Measurements from ENCODE around the gene ACCS. TPM values are rescaled to one million over a fixed set of nuclear protein-coding genes. Genes with fewer than 3 reads are reported as not detected.

ACCS gene
- total RNA-seq, 1 donor from 2014 or later, result 20.9 TPM

DNA sequence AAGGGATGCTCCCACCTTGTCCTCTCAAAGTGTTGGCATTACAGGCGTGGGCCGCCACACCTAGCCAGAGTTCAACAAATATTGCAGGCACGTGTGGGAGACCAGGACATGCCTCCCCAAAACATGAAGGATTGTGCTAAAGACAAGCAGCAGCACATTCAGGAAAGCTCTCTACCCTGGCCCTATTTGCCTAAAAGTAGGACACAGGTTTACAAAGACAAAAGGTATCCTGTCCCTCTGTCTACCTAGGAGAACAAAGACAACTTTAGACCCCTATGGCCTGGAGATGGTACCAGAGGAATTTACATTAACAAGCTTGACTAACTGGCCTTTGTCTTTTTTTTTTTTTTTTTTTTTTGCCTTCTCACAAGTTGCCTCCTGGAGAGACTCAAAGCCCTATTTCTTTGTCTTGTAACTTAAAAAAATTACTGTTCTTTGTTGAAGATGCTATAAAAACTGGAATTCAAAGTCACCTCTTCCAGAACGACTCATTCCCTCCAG lies 859 bp upstream of the ACCS start:
- Histone ChIP-seq H3K4me3 (ENCODE audit: low read length in 3 of 3) (no peak overlapping the region), H3K27ac (ENCODE audit: low read depth, low read length) (peak overlapping the region; percentile 86), H3K9ac (ENCODE audit: low read depth in 1 of 3, low read length in 3 of 3) (peak overlapping the region in 2 of 3 donors; percentile 82 to 91), H3K36me3 (ENCODE audit: control insufficient read depth in 3 of 3, insufficient read depth in 3 of 3, low read length in 3 of 3) (peaks cover 0 to 7% (median 1%) of the 10 kb centered on the region in 3 donors), H3K4me1 (ENCODE audit: control insufficient read depth in 3 of 3, insufficient read depth in 3 of 3, low read length in 3 of 3) (peaks cover 4 to 10% (median 6%) of the 10 kb centered on the region in 3 donors), H3K9me3 (ENCODE audit: control insufficient read depth in 3 of 3, low read length in 3 of 3) (no peaks in the 10 kb centered on the region), H3K27me3 (ENCODE audit: control insufficient read depth in 3 of 3, insufficient read depth in 3 of 3, low read length in 3 of 3) (no peaks in the 10 kb centered on the region)

DNA sequence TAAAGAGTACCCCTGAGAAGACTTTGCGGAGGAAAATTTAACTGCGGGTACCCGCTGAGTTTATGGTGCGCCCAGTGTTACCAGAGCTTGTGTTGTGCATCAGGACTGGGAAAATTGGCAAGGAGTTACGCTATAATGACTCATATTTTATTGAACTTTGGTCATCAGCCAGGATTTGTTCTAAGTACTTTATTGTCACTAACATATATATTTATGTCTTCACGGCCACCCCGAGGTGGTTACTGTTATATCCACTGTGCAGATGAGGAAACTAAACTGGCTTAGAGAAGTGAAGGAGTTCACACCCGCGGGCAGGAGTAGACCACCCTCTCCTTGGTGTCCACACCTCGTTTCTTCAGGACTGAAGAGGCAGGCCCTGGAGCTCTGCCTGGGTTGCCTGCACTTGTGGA lies 667 bp downstream of the ACCS start:
- Histone ChIP-seq H3K4me3 (ENCODE audit: low read length in 3 of 3) (peak overlapping the region; percentile 76 to 97 (median 95)), H3K9me3 (ENCODE audit: control insufficient read depth in 3 of 3, low read length in 3 of 3) (no peaks in the 10 kb centered on the region), H3K36me3 (ENCODE audit: control insufficient read depth in 3 of 3, insufficient read depth in 3 of 3, low read length in 3 of 3) (peaks cover 6 to 12% (median 6%) of the 10 kb centered on the region in 3 donors), H3K4me1 (ENCODE audit: control insufficient read depth in 3 of 3, insufficient read depth in 3 of 3, low read length in 3 of 3) (peaks cover 4 to 10% (median 6%) of the 10 kb centered on the region in 3 donors), H3K9ac (ENCODE audit: low read depth in 1 of 3, low read length in 3 of 3) (peak overlapping the region; percentile 82 to 91 (median 84)), H3K27me3 (ENCODE audit: control insufficient read depth in 3 of 3, insufficient read depth in 3 of 3, low read length in 3 of 3) (no peaks in the 10 kb centered on the region), H3K27ac (ENCODE audit: low read depth, low read length) (peak overlapping the region; percentile 86)

DNA sequence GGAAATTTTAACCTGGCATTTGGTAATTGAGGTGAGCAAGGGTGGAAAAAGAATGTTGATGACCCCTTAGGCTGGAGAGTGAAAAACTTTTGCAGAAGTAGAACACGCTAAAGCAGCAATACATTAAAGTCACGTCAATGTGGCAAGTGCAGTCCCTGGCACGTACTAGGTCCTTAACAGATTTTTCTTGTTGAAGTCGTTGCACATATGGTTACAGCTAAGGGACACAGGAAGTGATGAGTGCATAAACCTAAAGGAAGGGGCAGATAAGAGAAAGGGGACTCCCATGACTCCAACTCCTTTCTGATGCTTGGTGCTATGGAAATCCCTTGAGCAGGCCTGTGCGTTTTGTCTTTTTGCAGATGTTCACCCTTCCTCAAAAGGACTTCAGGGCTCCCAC lies 1.2 kb downstream of the ACCS start:
- Histone ChIP-seq H3K9ac (ENCODE audit: low read depth in 1 of 3, low read length in 3 of 3) (peak overlapping the region in 1 of 3 donors; percentile 28), H3K4me1 (ENCODE audit: control insufficient read depth in 3 of 3, insufficient read depth in 3 of 3, low read length in 3 of 3) (peaks cover 4 to 10% (median 6%) of the 10 kb centered on the region in 3 donors), H3K27me3 (ENCODE audit: control insufficient read depth in 3 of 3, insufficient read depth in 3 of 3, low read length in 3 of 3) (no peaks in the 10 kb centered on the region), H3K36me3 (ENCODE audit: control insufficient read depth in 3 of 3, insufficient read depth in 3 of 3, low read length in 3 of 3) (peaks cover 6 to 12% (median 6%) of the 10 kb centered on the region in 3 donors), H3K9me3 (ENCODE audit: control insufficient read depth in 3 of 3, low read length in 3 of 3) (no peaks in the 10 kb centered on the region), H3K27ac (ENCODE audit: low read depth, low read length) (no peak overlapping the region), H3K4me3 (ENCODE audit: low read length in 3 of 3) (peak overlapping the region; percentile 76 to 97 (median 95))

DNA sequence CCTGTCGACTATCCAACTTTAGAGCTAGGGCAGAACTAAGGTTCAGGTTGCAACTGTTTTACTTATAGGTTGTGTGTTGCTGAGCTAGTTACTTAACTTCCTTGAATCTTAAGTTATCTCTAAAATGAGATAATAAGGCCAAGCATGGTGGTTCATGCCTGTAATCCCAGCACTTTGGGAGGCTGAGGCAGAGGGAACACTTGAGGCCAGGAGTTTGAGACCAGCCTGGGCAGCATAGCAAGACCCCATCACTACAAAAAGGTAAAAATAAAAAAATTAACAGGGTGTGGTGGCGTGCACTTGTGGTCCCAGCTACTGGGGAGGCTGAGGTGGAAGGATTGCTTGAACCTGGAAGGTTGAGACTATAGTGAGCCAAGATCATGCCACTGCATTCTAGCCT lies 2.1 kb downstream of the ACCS start:
- H3K27me3 ChIP-seq (ENCODE audit: control insufficient read depth in 3 of 3, insufficient read depth in 3 of 3, low read length in 3 of 3), result no peaks in the 10 kb centered on the region
- peaks cover 4 to 10% (median 6%) of the 10 kb centered on the region in 3 donors for H3K4me1 ChIP-seq (ENCODE audit: control insufficient read depth in 3 of 3, insufficient read depth in 3 of 3, low read length in 3 of 3)
- H3K36me3 ChIP-seq (ENCODE audit: control insufficient read depth in 3 of 3, insufficient read depth in 3 of 3, low read length in 3 of 3), result peaks cover 7 to 15% (median 7%) of the 10 kb centered on the region in 3 donors
- no peak overlapping the region for H3K9ac ChIP-seq (ENCODE audit: low read depth in 1 of 3, low read length in 3 of 3)
- no peaks in the 10 kb centered on the region for H3K9me3 ChIP-seq (ENCODE audit: control insufficient read depth in 3 of 3, low read length in 3 of 3)
- no peak overlapping the region for H3K4me3 ChIP-seq (ENCODE audit: low read length in 3 of 3)
- H3K27ac ChIP-seq (ENCODE audit: low read depth, low read length), result no peak overlapping the region

DNA sequence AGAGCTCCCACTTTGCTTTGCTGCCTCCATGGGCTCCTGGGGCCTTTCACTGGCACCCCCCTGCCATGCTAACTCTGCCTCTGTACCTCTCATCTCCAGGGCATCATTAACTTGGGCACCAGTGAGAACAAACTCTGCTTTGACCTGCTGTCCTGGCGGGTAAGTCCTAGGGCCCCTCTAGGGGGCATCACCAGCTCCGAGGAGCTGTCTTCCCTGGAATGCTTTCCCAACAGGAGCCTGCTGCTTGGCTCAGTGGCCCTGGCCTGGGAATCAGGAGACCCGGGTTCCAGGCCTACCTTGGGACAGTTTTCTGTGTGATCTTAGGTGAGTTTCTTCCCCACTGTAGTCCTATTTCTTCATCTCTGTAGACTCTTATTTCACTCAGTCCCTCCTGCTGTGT lies 5.1 kb downstream of the ACCS start:
- Histone ChIP-seq H3K27me3 (ENCODE audit: control insufficient read depth in 3 of 3, insufficient read depth in 3 of 3, low read length in 3 of 3) (no peaks in the 10 kb centered on the region), H3K4me3 (ENCODE audit: low read length in 3 of 3) (no peak overlapping the region), H3K36me3 (ENCODE audit: control insufficient read depth in 3 of 3, insufficient read depth in 3 of 3, low read length in 3 of 3) (peaks cover 20 to 34% (median 23%) of the 10 kb centered on the region in 3 donors), H3K9ac (ENCODE audit: low read depth in 1 of 3, low read length in 3 of 3) (no peak overlapping the region), H3K4me1 (ENCODE audit: control insufficient read depth in 3 of 3, insufficient read depth in 3 of 3, low read length in 3 of 3) (peaks cover 4 to 7% (median 4%) of the 10 kb centered on the region in 3 donors), H3K9me3 (ENCODE audit: control insufficient read depth in 3 of 3, low read length in 3 of 3) (no peaks in the 10 kb centered on the region), H3K27ac (ENCODE audit: low read depth, low read length) (no peak overlapping the region)

DNA sequence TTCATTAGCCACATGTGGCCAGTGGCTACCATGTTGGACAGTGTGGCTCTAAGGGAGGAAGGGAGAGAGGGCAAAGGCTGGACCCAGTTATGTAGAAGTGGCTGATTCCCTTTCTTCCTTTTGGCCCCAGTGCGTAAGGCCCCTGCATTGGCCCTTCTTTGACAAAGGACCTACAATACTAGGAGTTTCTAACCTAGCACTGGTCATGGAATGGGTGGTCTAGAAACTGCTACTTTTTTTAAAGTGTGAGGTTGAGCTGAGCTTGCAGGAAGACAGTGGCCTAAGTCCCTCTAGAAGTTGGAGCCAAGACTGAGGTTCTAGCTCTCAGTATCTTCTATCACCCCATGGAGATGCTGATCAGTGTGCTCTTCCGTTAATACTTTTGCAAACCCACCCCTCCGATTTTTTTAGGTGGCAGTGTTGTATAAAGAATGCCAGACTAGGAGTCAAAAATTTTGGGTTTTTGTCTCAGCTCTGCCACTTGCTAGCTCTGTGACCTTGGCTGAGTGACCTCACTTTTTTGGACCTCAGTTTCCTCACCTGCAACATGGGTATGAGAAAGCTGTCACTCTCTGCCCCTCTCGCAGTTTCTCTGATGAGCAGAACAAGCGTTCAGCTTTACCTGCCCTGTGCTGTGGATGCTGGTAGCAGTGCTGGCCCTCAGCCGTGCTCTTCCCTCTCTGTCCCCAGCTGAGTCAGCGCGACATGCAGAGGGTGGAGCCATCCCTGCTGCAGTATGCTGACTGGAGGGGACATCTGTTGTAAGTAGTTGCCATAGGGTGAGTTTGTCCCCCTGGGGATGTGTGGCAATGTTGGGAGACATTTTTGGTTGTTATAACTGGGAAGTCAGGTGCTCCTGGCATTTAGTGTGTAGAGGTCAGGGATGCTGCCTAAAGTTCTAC lies 6.9 kb downstream of the ACCS start:
- no peak overlapping the region for H3K27ac ChIP-seq (ENCODE audit: low read depth, low read length)
- H3K9ac ChIP-seq (ENCODE audit: low read depth in 1 of 3, low read length in 3 of 3), result no peak overlapping the region
- no peaks in the 10 kb centered on the region for H3K27me3 ChIP-seq (ENCODE audit: control insufficient read depth in 3 of 3, insufficient read depth in 3 of 3, low read length in 3 of 3)
- H3K9me3 ChIP-seq (ENCODE audit: control insufficient read depth in 3 of 3, low read length in 3 of 3), result no peaks in the 10 kb centered on the region
- H3K4me1 ChIP-seq (ENCODE audit: control insufficient read depth in 3 of 3, insufficient read depth in 3 of 3, low read length in 3 of 3), result no peaks in the 10 kb centered on the region
- H3K36me3 ChIP-seq (ENCODE audit: control insufficient read depth in 3 of 3, insufficient read depth in 3 of 3, low read length in 3 of 3), result peaks cover 27 to 36% (median 30%) of the 10 kb centered on the region in 3 donors
- H3K4me3 ChIP-seq (ENCODE audit: low read length in 3 of 3), result no peak overlapping the region

DNA sequence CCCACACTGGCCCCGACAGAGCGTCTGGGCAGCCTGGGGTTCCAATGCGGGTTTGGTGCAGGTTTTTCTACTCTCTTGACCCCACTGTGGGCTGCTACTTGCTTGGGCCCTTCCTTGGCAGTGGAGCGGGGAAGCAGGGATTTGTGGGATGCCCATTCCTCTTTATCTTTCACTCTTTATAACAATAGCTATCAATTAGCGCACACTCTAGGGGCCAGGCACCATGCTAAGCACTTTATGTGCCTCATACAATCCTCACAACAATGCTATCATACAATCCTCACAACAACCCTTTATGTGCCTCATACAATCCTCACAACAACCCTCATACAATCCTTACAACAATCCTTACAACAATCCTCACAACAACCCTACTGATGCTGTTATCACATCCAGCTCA lies 12.7 kb downstream of the ACCS start:
- H3K27ac ChIP-seq (ENCODE audit: low read depth, low read length), result no peak overlapping the region
- H3K9ac ChIP-seq (ENCODE audit: low read depth in 1 of 3, low read length in 3 of 3), result no peak overlapping the region
- no peaks in the 10 kb centered on the region for H3K9me3 ChIP-seq (ENCODE audit: control insufficient read depth in 3 of 3, low read length in 3 of 3)
- H3K36me3 ChIP-seq (ENCODE audit: control insufficient read depth in 3 of 3, insufficient read depth in 3 of 3, low read length in 3 of 3), result peaks cover 17 to 29% (median 29%) of the 10 kb centered on the region in 3 donors
- no peaks in the 10 kb centered on the region for H3K27me3 ChIP-seq (ENCODE audit: control insufficient read depth in 3 of 3, insufficient read depth in 3 of 3, low read length in 3 of 3)
- H3K4me3 ChIP-seq (ENCODE audit: low read length in 3 of 3), result no peak overlapping the region
- H3K4me1 ChIP-seq (ENCODE audit: control insufficient read depth in 3 of 3, insufficient read depth in 3 of 3, low read length in 3 of 3), result no peaks in the 10 kb centered on the region

DNA sequence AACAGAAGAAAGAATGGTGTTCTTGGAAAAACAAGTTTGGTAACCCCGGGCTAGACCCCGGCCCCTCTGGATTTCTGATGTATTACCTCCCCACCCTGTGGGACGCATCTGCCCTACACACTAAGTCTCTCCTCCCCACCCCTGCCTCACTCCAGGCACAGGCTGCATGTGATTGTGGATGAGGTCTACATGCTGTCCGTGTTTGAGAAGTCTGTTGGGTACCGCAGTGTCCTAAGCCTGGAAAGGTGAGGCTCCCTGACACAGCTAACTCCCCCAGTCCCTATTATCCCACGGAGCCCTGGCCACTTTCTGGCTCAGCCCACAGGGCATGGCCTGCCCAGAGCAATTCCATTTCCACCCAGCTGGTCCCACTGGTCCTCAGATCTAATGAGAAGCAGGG lies 13.3 kb downstream of the ACCS start:
- no peak overlapping the region for H3K4me3 ChIP-seq (ENCODE audit: low read length in 3 of 3)
- H3K36me3 ChIP-seq (ENCODE audit: control insufficient read depth in 3 of 3, insufficient read depth in 3 of 3, low read length in 3 of 3), result peaks cover 17 to 30% (median 25%) of the 10 kb centered on the region in 3 donors
- H3K27me3 ChIP-seq (ENCODE audit: control insufficient read depth in 3 of 3, insufficient read depth in 3 of 3, low read length in 3 of 3), result no peaks in the 10 kb centered on the region
- no peak overlapping the region for H3K9ac ChIP-seq (ENCODE audit: low read depth in 1 of 3, low read length in 3 of 3)
- H3K27ac ChIP-seq (ENCODE audit: low read depth, low read length), result no peak overlapping the region
- H3K9me3 ChIP-seq (ENCODE audit: control insufficient read depth in 3 of 3, low read length in 3 of 3), result no peaks in the 10 kb centered on the region
- H3K4me1 ChIP-seq (ENCODE audit: control insufficient read depth in 3 of 3, insufficient read depth in 3 of 3, low read length in 3 of 3), result no peaks in the 10 kb centered on the region

DNA sequence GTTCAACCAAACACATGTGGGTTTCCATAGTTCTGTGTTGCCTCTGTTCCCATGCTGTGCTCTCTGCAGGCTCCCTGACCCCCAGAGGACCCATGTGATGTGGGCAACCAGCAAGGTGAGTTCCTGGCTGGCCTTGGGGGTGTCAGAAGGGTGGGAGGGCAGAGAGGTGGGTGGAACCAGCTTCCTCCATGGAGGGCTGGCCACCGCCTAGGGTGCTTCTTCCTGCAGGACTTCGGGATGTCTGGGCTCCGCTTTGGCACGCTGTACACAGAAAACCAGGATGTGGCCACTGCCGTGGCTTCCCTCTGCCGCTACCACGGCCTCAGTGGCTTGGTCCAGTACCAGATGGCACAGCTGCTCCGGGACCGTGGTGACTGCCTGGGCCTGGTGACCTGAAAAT lies 14.9 kb downstream of the ACCS start:
- Histone ChIP-seq H3K27ac (ENCODE audit: low read depth, low read length) (no peak overlapping the region), H3K4me1 (ENCODE audit: control insufficient read depth in 3 of 3, insufficient read depth in 3 of 3, low read length in 3 of 3) (no peaks in the 10 kb centered on the region), H3K4me3 (ENCODE audit: low read length in 3 of 3) (no peak overlapping the region), H3K9ac (ENCODE audit: low read depth in 1 of 3, low read length in 3 of 3) (no peak overlapping the region), H3K27me3 (ENCODE audit: control insufficient read depth in 3 of 3, insufficient read depth in 3 of 3, low read length in 3 of 3) (no peaks in the 10 kb centered on the region), H3K36me3 (ENCODE audit: control insufficient read depth in 3 of 3, insufficient read depth in 3 of 3, low read length in 3 of 3) (peaks cover 10 to 19% (median 18%) of the 10 kb centered on the region in 3 donors), H3K9me3 (ENCODE audit: control insufficient read depth in 3 of 3, low read length in 3 of 3) (no peaks in the 10 kb centered on the region)

DNA sequence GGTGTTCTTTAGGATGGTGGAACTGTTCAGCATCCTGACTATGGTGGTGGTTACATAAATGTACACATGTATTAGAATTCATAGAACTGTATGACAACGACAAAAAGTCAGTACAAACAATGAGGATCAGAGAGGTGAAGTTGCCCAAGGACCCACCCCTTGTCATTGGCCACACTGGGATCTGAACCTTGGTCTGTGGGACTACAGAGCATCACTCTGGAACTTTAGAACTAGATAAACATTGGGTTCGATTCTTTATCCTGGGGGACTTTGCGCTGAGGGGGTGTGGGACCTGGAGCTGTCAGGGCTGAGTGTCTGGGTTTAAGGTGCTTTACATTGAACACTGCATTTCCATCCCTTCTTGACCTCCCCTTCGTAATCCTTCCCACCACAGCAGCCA lies 16.6 kb downstream of the ACCS start:
- Histone ChIP-seq H3K27ac (ENCODE audit: low read depth, low read length) (no peak overlapping the region), H3K27me3 (ENCODE audit: control insufficient read depth in 3 of 3, insufficient read depth in 3 of 3, low read length in 3 of 3) (no peaks in the 10 kb centered on the region), H3K4me1 (ENCODE audit: control insufficient read depth in 3 of 3, insufficient read depth in 3 of 3, low read length in 3 of 3) (no peaks in the 10 kb centered on the region), H3K9me3 (ENCODE audit: control insufficient read depth in 3 of 3, low read length in 3 of 3) (no peaks in the 10 kb centered on the region), H3K9ac (ENCODE audit: low read depth in 1 of 3, low read length in 3 of 3) (no peak overlapping the region), H3K36me3 (ENCODE audit: control insufficient read depth in 3 of 3, insufficient read depth in 3 of 3, low read length in 3 of 3) (peaks cover 2 to 18% (median 15%) of the 10 kb centered on the region in 3 donors), H3K4me3 (ENCODE audit: low read length in 3 of 3) (no peak overlapping the region)

Measured in skeletal muscle tissue (tissue), 4 donors.